ENCODE results near the gene PROX1.

PROX1 gene

DNA sequence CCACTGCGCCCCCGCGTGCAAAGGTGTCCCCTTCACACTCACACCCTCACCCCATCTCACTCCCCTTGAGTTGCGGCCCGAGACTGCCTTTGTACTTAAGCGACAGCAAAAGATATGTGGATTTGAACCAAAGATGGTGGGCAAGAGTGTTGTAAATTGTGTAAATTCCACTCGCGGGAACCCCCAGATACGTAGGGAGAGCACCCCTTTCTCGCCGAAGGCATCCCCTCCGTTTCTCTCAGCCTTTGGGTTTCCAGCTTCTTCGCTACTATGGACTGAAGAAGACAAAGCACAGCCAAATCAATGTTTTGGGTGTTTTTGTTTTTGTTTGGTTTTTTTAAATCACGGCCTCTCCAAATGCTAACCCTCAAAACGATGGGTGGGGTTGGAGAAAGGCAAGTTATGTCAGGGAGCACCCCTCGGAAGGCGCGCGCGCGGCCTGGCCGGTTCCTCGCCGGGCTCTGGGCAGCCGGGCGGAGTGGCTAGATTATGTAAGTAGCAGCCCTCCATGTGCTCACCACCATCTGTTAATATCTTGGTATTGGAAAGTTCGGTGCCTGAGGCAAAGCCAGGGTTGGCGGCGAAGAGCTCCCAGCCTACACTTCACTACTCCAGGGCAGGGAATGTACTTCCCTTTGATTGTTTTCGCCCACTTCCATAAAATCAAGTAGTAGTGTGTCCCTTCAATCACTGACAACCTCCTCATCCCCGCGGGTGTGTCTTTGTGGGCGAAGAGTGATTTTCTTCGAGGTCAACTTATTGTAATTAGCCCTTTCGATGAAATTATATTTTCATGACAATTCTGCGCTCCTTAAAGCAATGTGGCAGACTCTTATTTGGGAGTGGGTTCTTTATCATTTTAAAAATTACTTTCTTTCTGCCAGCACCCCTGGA is 4.0 kb upstream of the PROX1 start:
- Histone ChIP-seq H3K4me1 (ENCODE audit: low read depth, poor library complexity, severe bottlenecking) (peaks cover 6% of the 10 kb centered on the region), H3K9ac (no peak overlapping the region), H3K36me3 (ENCODE audit: insufficient read depth) (no peaks in the 10 kb centered on the region), H3K4me3 (IDR thresholded peaks at IDR 0.05; ENCODE audit: insufficient read depth, low read depth, low read length) (no peak overlapping the region), H3K4me2 (no peak overlapping the region), H3K79me2 (ENCODE audit: insufficient read depth, low read depth) (no peaks in the 10 kb centered on the region), H4K20me1 (ENCODE audit: insufficient read depth) (no peaks in the 10 kb centered on the region), H2AFZ (ENCODE audit: low read depth) (no peak overlapping the region), H3K27me3 (ENCODE audit: insufficient read depth, low read depth) (no peaks in the 10 kb centered on the region), H3K27ac (no peak overlapping the region)
- TF ChIP-seq, protein P1, sequence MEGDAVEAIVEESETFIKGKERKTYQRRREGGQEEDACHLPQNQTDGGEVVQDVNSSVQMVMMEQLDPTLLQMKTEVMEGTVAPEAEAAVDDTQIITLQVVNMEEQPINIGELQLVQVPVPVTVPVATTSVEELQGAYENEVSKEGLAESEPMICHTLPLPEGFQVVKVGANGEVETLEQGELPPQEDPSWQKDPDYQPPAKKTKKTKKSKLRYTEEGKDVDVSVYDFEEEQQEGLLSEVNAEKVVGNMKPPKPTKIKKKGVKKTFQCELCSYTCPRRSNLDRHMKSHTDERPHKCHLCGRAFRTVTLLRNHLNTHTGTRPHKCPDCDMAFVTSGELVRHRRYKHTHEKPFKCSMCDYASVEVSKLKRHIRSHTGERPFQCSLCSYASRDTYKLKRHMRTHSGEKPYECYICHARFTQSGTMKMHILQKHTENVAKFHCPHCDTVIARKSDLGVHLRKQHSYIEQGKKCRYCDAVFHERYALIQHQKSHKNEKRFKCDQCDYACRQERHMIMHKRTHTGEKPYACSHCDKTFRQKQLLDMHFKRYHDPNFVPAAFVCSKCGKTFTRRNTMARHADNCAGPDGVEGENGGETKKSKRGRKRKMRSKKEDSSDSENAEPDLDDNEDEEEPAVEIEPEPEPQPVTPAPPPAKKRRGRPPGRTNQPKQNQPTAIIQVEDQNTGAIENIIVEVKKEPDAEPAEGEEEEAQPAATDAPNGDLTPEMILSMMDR (conservative IDR thresholded peaks at IDR 0.05; ENCODE audit: low read depth, low read length): no peak

DNA sequence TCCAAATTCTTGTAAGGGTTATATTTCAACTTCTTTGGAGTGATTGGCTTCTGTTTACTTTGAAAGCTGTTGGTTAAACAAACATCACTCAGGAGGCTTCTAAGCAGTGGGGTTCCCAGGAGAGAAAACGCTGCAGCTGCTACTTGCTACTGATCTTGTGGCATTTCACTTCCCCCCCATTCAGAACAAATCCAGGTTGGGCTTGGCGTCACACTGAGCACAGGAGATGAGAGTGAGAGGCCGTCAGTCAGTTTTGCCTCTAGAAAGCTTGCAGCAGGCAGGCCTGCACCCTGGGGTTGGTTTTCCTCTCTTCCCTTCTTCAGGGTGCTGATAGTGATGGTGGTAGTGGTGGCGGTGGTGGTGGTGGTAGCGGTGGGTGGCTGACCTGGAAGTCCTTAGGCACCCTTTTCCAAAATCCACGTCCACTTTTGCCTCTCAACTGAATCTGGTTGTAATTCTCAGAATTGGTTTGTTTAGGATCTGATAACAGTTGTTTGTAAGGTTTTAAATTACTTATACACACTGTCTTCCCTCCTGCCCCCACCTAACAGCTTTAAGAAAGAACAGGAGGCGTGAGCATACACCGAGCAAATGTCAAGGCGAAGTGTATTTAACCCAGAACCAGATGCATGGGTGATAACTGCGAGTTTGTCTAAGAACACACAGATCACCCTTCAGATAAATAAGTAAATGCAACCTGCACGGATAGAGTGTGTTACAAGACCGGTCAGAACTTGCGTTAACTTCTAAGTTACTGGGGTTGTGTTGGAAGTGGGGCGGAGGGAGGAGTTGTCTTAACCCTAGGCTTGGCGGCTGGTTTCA is 3.2 kb upstream of the PROX1 start:
- Histone ChIP-seq H3K27me3 (ENCODE audit: insufficient read depth, low read depth) (no peaks in the 10 kb centered on the region), H3K4me1 (ENCODE audit: low read depth, poor library complexity, severe bottlenecking) (peaks cover 6% of the 10 kb centered on the region), H2AFZ (ENCODE audit: low read depth) (no peak overlapping the region), H4K20me1 (ENCODE audit: insufficient read depth) (no peaks in the 10 kb centered on the region), H3K36me3 (ENCODE audit: insufficient read depth) (no peaks in the 10 kb centered on the region), H3K9ac (no peak overlapping the region), H3K79me2 (ENCODE audit: insufficient read depth, low read depth) (no peaks in the 10 kb centered on the region), H3K4me3 (IDR thresholded peaks at IDR 0.05; ENCODE audit: insufficient read depth, low read depth, low read length) (no peak overlapping the region), H3K27ac (no peak overlapping the region), H3K4me2 (no peak overlapping the region)
- TF ChIP-seq, protein P1 (conservative IDR thresholded peaks at IDR 0.05; ENCODE audit: low read depth, low read length): no peak

DNA sequence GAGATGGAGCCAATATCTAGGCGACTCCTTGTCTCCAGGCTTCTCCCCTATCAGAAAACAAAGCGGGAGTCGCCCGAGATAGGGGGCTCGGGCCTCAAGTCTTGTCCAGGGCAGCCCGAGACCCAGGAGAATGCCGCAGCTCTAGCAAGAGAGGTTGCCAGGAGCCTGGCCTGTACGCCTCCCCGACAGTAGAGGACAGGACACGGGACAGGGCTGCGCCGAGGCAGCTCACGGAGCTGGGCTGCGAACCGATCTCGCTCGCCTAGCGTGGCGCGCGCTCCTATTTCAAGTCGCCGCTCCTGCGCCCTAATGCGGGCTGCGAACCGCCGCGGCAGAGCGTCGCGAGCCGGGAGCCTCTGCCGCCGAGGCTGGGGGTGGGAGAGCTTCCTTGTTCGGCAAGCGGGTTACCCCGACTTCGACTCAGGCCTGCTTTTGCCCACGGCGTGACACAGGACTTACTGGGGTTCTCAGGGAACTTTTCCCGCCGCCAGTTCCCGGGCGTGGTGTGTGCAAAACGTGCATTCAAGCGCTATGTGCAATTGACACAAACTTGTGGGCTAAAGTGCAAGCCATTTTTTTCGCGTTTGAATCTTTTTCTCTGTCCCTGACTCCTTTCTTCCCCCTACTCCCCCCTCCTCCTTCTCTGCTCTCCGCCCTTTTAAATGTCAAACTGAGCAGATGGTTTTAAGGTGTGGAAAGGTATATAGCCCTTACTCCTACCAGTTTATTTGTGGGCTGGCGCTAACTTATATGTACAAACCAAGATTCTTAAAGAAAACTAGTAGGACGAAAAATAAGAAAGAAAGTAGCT is 2.4 kb upstream of the PROX1 start:
- Histone ChIP-seq H4K20me1 (ENCODE audit: insufficient read depth) (no peaks in the 10 kb centered on the region), H3K4me2 (no peak overlapping the region), H3K27ac (no peak overlapping the region), H3K4me1 (ENCODE audit: low read depth, poor library complexity, severe bottlenecking) (peaks cover 6% of the 10 kb centered on the region), H3K4me3 (IDR thresholded peaks at IDR 0.05; ENCODE audit: insufficient read depth, low read depth, low read length) (no peak overlapping the region), H3K36me3 (ENCODE audit: insufficient read depth) (no peaks in the 10 kb centered on the region), H2AFZ (ENCODE audit: low read depth) (no peak overlapping the region), H3K79me2 (ENCODE audit: insufficient read depth, low read depth) (no peaks in the 10 kb centered on the region), H3K27me3 (ENCODE audit: insufficient read depth, low read depth) (no peaks in the 10 kb centered on the region), H3K9ac (no peak overlapping the region)
- TF ChIP-seq, protein P1 (conservative IDR thresholded peaks at IDR 0.05; ENCODE audit: low read depth, low read length): no peak
